Naive thymus-derived CD8-positive, alpha-beta T cell (primary cell): ENCODE measurements around the gene C5AR2. TPM values are rescaled to one million over a fixed set of nuclear protein-coding genes. Genes with fewer than 3 reads are reported as not detected.

Source experiments
- ATAC-seq, 2 donors: fragments of 150-1000 bp; cut with Tn5 transposase in 1 of 2; sonication (Bioruptor Pico), chemical (Tn5 transposase) in 1 of 2; 1 replicate in 1 of 2; 2 replicates in 1 of 2; pipeline ENCODE4 v1.10.0; 2021; ENCODE audit warnings: mild to moderate bottlenecking in 2 of 2, moderate library complexity in 2 of 2
- POLR2A ChIA-PET: fragments of 350-600 bp; sonication (Branson Sonifier 250); formaldehyde crosslinking; loops from one replicate; lab custom pipeline; 2021; ENCODE audit warnings: antibody characterized with exemption; lab: Charles Lee
- DNase-seq, 10 donors: peaks; one replicate each; pipeline versions ENCODE4 v3.0.0 to v3.0.0-alpha.2; 2020 to 2022
- H3K27ac Mint-ChIP-seq, 10 donors: one replicate each; pipeline ENCODE4 v1.8.0; 2020 to 2022; ENCODE audit warnings: mild to moderate bottlenecking in 10 of 10, mixed read lengths in 10 of 10, moderate library complexity in 4 of 10, inconsistent platforms in 1 of 10
- H3K27me3 Mint-ChIP-seq, 5 donors: one replicate each; pipeline ENCODE4 v1.8.0; 2021 to 2022; ENCODE audit warnings: mixed read lengths in 5 of 5
- H3K36me3 Mint-ChIP-seq, 3 donors: one replicate each; pipeline ENCODE4 v1.8.0; 2020 to 2022; ENCODE audit warnings: mixed read lengths in 3 of 3, mild to moderate bottlenecking in 2 of 3, inconsistent platforms in 1 of 3
- H3K4me1 Mint-ChIP-seq, 4 donors: one replicate each; pipeline ENCODE4 v1.8.0; 2021 to 2022; ENCODE audit warnings: mixed read lengths in 4 of 4
- H3K4me3 Mint-ChIP-seq, 10 donors: one replicate each; pipeline ENCODE4 v1.8.0; 2020 to 2022; ENCODE audit warnings: mild to moderate bottlenecking in 10 of 10, mixed read lengths in 10 of 10, moderate library complexity in 6 of 10, inconsistent platforms in 1 of 10
- H3K9me3 Mint-ChIP-seq, 9 donors: one replicate each; pipeline ENCODE4 v1.8.0; 2020 to 2022; ENCODE audit warnings: mixed read lengths in 9 of 9, mild to moderate bottlenecking in 3 of 9, inconsistent platforms in 1 of 9, moderate library complexity in 1 of 9
- polyA plus RNA-seq, 3 donors: library from polyadenylated mRNA; unstranded; fragments of 300-500 nt; fragmentation: Illumina TruSeq; gene quantifications; one replicate each; pipeline ENCODE4 v1.2.3, GENCODE V29; 2021
- total RNA-seq, 8 experiments: library from RNA in 2 of 8; stranded (reverse) in 2 of 8; gene quantifications; one replicate each; pipeline ENCODE4 v1.2.3 and lab custom pipeline; 2021 to 2026

The C5AR2 gene
- total and polyA plus RNA-seq, 5 experiments from 2014 or later = 0.29 to 0.30 TPM; not detected in 3

GRCh38 chr19:47373246-47374240 is 41.6 kb downstream of the C5AR2 start:
- Mint-ChIP-seq H3K36me3 (peaks cover 0 to 53% (median 6%) of the 10 kb centered on the region in 3 donors), H3K27me3 (no peaks in the 10 kb centered on the region), H3K9me3 (no peaks in the 10 kb centered on the region), H3K4me1 (peaks cover 0 to 5% (median 1%) of the 10 kb centered on the region in 4 donors), H3K27ac (no peak overlapping the region), H3K4me3 (no peak overlapping the region)
- ATAC-seq = no peak
- POLR2A ChIA-PET = no interaction called here
- DNase-seq = no peak

GRCh38 chr19:47374876-47375693 is 43.1 kb downstream of the C5AR2 start:
- Mint-ChIP-seq H3K4me3 (no peak overlapping the region), H3K27me3 (no peaks in the 10 kb centered on the region), H3K9me3 (no peaks in the 10 kb centered on the region), H3K4me1 (peaks cover 0 to 2% (median 1%) of the 10 kb centered on the region in 4 donors), H3K36me3 (peaks cover 0 to 50% (median 5%) of the 10 kb centered on the region in 3 donors), H3K27ac (peak overlapping the region in 1 of 10 donors; percentile 27)
- POLR2A ChIA-PET = interaction anchor here (0.6 kb wide), 1 partner anchor 420 kb away, joined by 5 read pairs; no protein-coding TSS in a partner anchor
- DNase-seq (no peak), ATAC-seq (no peak)

- Mint-ChIP-seq H3K9me3 (no peaks in the 10 kb centered on the region), H3K27me3 (no peaks in the 10 kb centered on the region), H3K4me3 (no peak overlapping the region), H3K27ac (no peak overlapping the region), H3K4me1 (peaks cover 0 to 5% (median 2%) of the 10 kb centered on the region in 4 donors), H3K36me3 (peaks cover 0 to 52% (median 9%) of the 10 kb centered on the region in 3 donors)
- POLR2A ChIA-PET = interaction anchor here (1.3 kb wide), 1 partner anchor 27 kb away, joined by 4 read pairs; the partner anchor contains the start of gene DHX34
- DNase-seq (no peak), ATAC-seq (no peak)
Measured at GRCh38 chr19:47375694-47376588, 44.0 kb downstream of the C5AR2 start.

DNA sequence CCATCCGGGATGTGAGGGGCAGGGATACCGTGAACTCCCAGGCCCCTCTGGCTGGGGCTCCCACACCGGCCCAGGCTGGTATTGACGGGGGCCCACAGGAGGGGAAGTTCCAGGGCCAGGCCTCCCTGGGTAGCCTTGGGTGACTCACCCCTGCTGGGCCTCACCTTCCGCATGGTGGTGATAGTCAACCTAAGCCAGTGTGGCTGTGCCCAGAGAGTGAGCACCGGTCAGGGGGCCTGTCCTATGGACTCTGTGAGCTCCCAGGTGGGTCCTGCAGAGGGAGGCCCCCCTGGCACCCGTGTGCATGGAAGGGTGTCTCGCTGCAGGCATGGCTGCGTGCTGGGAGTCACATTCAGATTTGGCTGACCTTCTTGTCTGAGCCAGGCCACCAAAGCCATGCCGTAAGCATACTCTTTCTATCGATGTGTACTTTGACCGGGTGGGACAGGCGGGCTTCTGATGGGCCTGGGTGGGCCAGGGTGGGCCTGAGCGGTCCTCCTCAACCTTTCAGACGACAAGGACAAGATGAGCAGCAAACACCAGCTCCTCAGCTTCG is 44.7 kb downstream of the C5AR2 start:
- Mint-ChIP-seq H3K36me3 (peaks cover 4 to 57% (median 13%) of the 10 kb centered on the region in 3 donors), H3K27ac (no peak overlapping the region), H3K4me3 (no peak overlapping the region), H3K4me1 (peaks cover 4 to 9% (median 8%) of the 10 kb centered on the region in 4 donors), H3K27me3 (no peaks in the 10 kb centered on the region), H3K9me3 (no peaks in the 10 kb centered on the region)
- ATAC-seq (no peak), DNase-seq (no peak)
- POLR2A ChIA-PET = interaction anchor here (1.3 kb wide), 1 partner anchor 28 kb away, joined by 4 read pairs; the partner anchor contains the start of gene DHX34

DNA sequence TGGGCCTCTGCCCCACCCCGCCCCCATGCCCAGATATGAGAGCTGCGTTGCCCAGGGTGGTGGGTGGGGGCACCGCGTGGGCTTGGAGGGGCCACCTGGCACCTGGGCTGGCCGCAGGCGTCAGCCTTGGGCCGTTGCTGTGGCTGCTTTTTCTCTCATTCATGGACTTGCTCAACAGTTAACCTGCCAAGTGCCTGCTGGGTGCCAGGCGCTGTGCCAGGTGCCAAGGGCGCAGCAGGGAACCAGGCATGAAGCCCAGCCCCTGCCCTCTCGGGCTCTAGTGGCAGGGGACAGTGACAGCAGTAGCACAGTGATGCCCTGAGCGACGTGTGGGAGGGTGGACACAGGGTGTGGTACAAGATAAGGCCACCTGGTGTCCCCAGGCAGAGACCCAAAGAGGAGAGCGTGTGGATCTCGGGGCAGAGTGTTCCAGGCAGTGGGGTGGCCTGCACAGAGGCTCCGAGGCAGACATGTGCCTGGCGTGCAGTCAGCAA is 45.3 kb downstream of the C5AR2 start:
- Mint-ChIP-seq H3K36me3 (peaks cover 4 to 56% (median 14%) of the 10 kb centered on the region in 3 donors), H3K9me3 (no peaks in the 10 kb centered on the region), H3K4me3 (no peak overlapping the region), H3K4me1 (peaks cover 7 to 15% (median 14%) of the 10 kb centered on the region in 4 donors), H3K27ac (no peak overlapping the region), H3K27me3 (no peaks in the 10 kb centered on the region)
- no peak for ATAC-seq
- POLR2A ChIA-PET = interaction anchor here (1.3 kb wide), 1 partner anchor 28 kb away, joined by 4 read pairs; the partner anchor contains the start of gene DHX34
- DNase-seq = no peak

DNA sequence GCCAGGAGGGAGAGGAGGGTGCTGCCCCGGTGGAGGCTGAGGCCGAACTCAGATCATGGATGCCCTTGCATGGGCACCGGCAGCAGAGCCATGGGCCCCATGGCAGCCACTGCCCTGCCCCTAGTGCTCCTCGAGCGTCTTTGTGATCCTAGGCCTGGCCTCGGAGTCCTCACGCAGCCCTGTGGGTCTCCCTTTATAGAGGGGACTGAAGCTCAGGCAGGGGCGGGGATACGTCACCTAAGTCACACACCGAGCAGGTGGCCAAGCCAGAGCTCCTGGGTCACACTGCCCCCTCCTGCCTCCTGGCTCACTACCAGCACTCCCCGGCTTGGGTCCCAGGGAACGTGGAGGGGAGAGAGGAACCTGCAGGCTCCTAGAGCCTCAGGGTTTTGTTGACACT is 45.8 kb downstream of the C5AR2 start:
- DNase-seq (no peak), ATAC-seq (no peak)
- Mint-ChIP-seq H3K36me3 (peaks cover 4 to 57% (median 14%) of the 10 kb centered on the region in 3 donors), H3K4me3 (no peak overlapping the region), H3K9me3 (no peaks in the 10 kb centered on the region), H3K27me3 (no peaks in the 10 kb centered on the region), H3K27ac (peak overlapping the region in 1 of 10 donors; percentile 22), H3K4me1 (peaks cover 8 to 17% (median 16%) of the 10 kb centered on the region in 4 donors)
- POLR2A ChIA-PET = no interaction called here

DNA sequence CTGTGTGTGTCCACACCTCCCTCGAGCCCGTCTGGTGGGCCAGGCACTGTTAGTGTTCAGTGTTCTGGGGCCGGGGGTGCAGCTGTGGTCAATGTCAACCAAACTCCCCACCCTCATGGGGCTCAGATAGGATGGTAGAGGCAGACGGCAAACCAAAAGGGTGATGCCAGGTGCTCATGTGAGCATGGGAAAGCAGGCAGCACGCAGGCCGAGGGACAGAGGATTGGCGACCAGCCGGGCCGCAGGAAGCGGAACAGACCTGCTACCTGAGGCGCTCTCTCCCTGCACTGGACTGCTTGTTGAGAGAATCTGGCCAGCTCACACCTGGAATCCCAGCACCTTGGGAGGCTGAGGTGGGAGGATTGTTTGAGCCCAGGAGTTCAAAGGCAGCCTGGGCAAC is 46.3 kb downstream of the C5AR2 start:
- peak overlapping the region in 2 of 10 donors; percentile 22 to 37 for H3K27ac Mint-ChIP-seq
- POLR2A ChIA-PET = no interaction called here
- no peak overlapping the region for H3K4me3 Mint-ChIP-seq
- H3K4me1 Mint-ChIP-seq = peaks cover 8 to 21% (median 19%) of the 10 kb centered on the region in 4 donors
- ATAC-seq (no peak), DNase-seq (no peak)
- H3K36me3 Mint-ChIP-seq = peaks cover 4 to 53% (median 14%) of the 10 kb centered on the region in 3 donors
- H3K27me3 Mint-ChIP-seq = no peaks in the 10 kb centered on the region
- no peaks in the 10 kb centered on the region for H3K9me3 Mint-ChIP-seq

DNA sequence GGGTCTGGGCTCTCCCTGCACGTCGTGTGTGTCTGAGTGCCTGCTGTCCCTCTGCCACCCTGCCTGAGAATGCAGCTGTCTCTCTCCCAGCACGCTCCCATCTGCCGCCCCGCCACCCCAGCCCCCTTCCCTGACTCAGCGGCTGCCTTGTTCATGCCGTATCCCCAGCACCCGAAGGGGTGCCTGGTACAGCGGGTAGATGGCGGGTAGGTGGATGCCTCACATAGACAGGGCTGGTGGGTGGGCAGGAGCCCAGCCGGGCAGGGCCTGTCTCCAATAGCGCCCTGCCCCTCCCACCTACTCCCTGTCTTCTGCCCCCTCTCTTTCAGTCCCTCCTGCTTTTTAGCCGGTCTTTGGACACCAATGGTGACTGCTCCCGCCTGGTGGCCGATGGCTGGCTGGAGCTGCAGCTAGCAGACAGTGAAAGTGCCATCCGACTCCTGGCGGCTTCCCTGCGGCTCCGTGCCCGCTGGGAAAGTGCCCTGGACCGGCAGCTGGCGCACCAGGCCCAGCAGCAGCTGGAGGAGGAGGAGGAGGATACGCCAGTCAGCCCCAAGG is 47.5 kb downstream of the C5AR2 start:
- peaks cover 8 to 25% (median 23%) of the 10 kb centered on the region in 4 donors for H3K4me1 Mint-ChIP-seq
- H3K27ac Mint-ChIP-seq = peak overlapping the region in 1 of 10 donors; percentile 11

GRCh38 chr19:47380559-47380958 is 48.6 kb downstream of the C5AR2 start:
- Mint-ChIP-seq H3K27me3 (no peaks in the 10 kb centered on the region), H3K27ac (peak overlapping the region in 5 of 10 donors; percentile 19 to 58 (median 56)), H3K4me3 (no peak overlapping the region), H3K4me1 (peaks cover 8 to 25% (median 23%) of the 10 kb centered on the region in 4 donors), H3K36me3 (peaks cover 4 to 43% (median 14%) of the 10 kb centered on the region in 3 donors), H3K9me3 (no peaks in the 10 kb centered on the region)
- POLR2A ChIA-PET = interaction anchor here (0.5 kb wide), 1 partner anchor 564 kb away, joined by 3 read pairs; no protein-coding TSS in a partner anchor
- no peak for DNase-seq
- ATAC-seq = no peak

More for the DNA sequence above, 47.5 kb downstream of the C5AR2 start:
- Mint-ChIP-seq H3K4me3 (no peak overlapping the region), H3K36me3 (peaks cover 4 to 50% (median 14%) of the 10 kb centered on the region in 3 donors), H3K9me3 (no peaks in the 10 kb centered on the region), H3K27me3 (no peaks in the 10 kb centered on the region)
- POLR2A ChIA-PET = no interaction called here
- DNase-seq (no peak), ATAC-seq (no peak)

GRCh38 chr19:47381121-47381520 is 49.1 kb downstream of the C5AR2 start:
- DNase-seq (no peak), ATAC-seq (no peak)
- no peaks in the 10 kb centered on the region for H3K27me3 Mint-ChIP-seq
- peak overlapping the region in 2 of 10 donors; percentile 44 to 64 for H3K4me3 Mint-ChIP-seq
- H3K9me3 Mint-ChIP-seq = no peaks in the 10 kb centered on the region
- peaks cover 4 to 39% (median 13%) of the 10 kb centered on the region in 3 donors for H3K36me3 Mint-ChIP-seq
- POLR2A ChIA-PET = interaction anchor here (0.5 kb wide), 1 partner anchor 565 kb away, joined by 3 read pairs; no protein-coding TSS in a partner anchor
- H3K27ac Mint-ChIP-seq = peak overlapping the region in 9 of 10 donors; percentile 58 to 97 (median 83)
- peaks cover 8 to 25% (median 23%) of the 10 kb centered on the region in 4 donors for H3K4me1 Mint-ChIP-seq
